H9 (cell line): ENCODE results near the gene ENPP6. TPM values are rescaled to one million over a fixed set of nuclear protein-coding genes. Genes with fewer than 3 reads are reported as not detected.

Source experiments
- DNase-seq: peaks from one replicate; pipeline ENCODE4 v3.0.0-alpha.2; 2017
- H2AFZ ChIP-seq: one replicate; pipeline ENCODE4 v1.6.1; 2013; ENCODE audit warnings: mild to moderate bottlenecking, low read length, control low read depth, moderate library complexity
- H2AK5ac ChIP-seq: 2 replicates; pipeline ENCODE4 v1.6.1; 2013; ENCODE audit warnings: low read length, control low read depth, mixed read lengths; ENCODE audit not compliant: insufficient read length
- H2BK120ac ChIP-seq: one replicate; pipeline ENCODE4 v1.6.1; 2013; ENCODE audit warnings: low read depth, mild to moderate bottlenecking, low read length, control low read depth, inconsistent platforms; ENCODE audit not compliant: poor library complexity, severe bottlenecking
- H2BK12ac ChIP-seq: 2 replicates; pipeline ENCODE4 v1.6.1; 2013; ENCODE audit warnings: low read length, control low read depth, mixed read lengths, low read depth; ENCODE audit not compliant: insufficient read length
- H2BK15ac ChIP-seq: 2 replicates; pipeline ENCODE4 v1.6.1; 2013; ENCODE audit warnings: low read depth, low read length, control low read depth
- H2BK20ac ChIP-seq: one replicate; pipeline ENCODE4 v1.6.1; 2013; ENCODE audit warnings: low read depth, mild to moderate bottlenecking, low read length, control low read depth, inconsistent platforms; ENCODE audit not compliant: poor library complexity, severe bottlenecking
- H2BK5ac ChIP-seq: 2 replicates; pipeline ENCODE4 v1.6.1; 2013; ENCODE audit warnings: low read length, control low read depth, mixed read lengths; ENCODE audit not compliant: insufficient read length
- H3K14ac ChIP-seq: 2 replicates; pipeline ENCODE4 v1.6.1; 2013; ENCODE audit warnings: low read length, control low read depth; ENCODE audit not compliant: insufficient read depth
- H3K18ac ChIP-seq: 2 replicates; pipeline ENCODE4 v1.6.1; 2013; ENCODE audit warnings: low read depth, mild to moderate bottlenecking, mixed read lengths, low read length, control low read depth; ENCODE audit not compliant: insufficient read length
- H3K23ac ChIP-seq: 2 replicates; pipeline ENCODE4 v1.6.1; 2013; ENCODE audit warnings: low read length, control low read depth, mixed read lengths, low read depth; ENCODE audit not compliant: insufficient read length
- H3K23me2 ChIP-seq: 2 replicates; pipeline ENCODE4 v1.6.1; 2013; ENCODE audit warnings: low read depth, mild to moderate bottlenecking, mixed read lengths, low read length, control low read depth; ENCODE audit not compliant: insufficient read length, poor library complexity, severe bottlenecking
- H3K27ac ChIP-seq: 2 replicates; pipeline ENCODE4 v1.5.1; 2013; ENCODE audit warnings: low read length, control low read depth, mixed read lengths, low read depth; ENCODE audit not compliant: insufficient read length
- H3K27me3 ChIP-seq: 2 replicates; pipeline ENCODE4 v1.6.1; 2013; ENCODE audit warnings: low read length, control low read depth, inconsistent platforms; ENCODE audit not compliant: insufficient read depth
- H3K4ac ChIP-seq: 2 replicates; pipeline ENCODE4 v1.6.1; 2013; ENCODE audit warnings: low read depth, mild to moderate bottlenecking, control low read depth, inconsistent platforms, low read length, moderate library complexity
- H3K4me1 ChIP-seq: 2 replicates; pipeline ENCODE4 v1.6.1; 2013; ENCODE audit warnings: low read length, control low read depth, inconsistent platforms; ENCODE audit not compliant: insufficient read depth
- H3K4me2 ChIP-seq: 2 replicates; pipeline ENCODE4 v1.6.1; 2013; ENCODE audit warnings: low read length, control low read depth, mixed read lengths; ENCODE audit not compliant: insufficient read length, insufficient read depth
- H3K56ac ChIP-seq: 2 replicates; pipeline ENCODE4 v1.6.1; 2013; ENCODE audit warnings: low read depth, mild to moderate bottlenecking, mixed read lengths, low read length, control low read depth; ENCODE audit not compliant: insufficient read length
- H3K79me1 ChIP-seq: 2 replicates; pipeline ENCODE4 v1.6.1; 2013; ENCODE audit warnings: low read depth, mild to moderate bottlenecking, moderate library complexity, low read length, control low read depth, inconsistent platforms; ENCODE audit not compliant: insufficient read depth, poor library complexity, severe bottlenecking
- H3K79me2 ChIP-seq: 2 replicates; pipeline ENCODE4 v1.6.1; 2013; ENCODE audit warnings: low read length, control low read depth, inconsistent platforms; ENCODE audit not compliant: insufficient read depth
- H3K9ac ChIP-seq: 2 replicates; pipeline ENCODE4 v1.6.1; 2013; ENCODE audit warnings: low read length, control low read depth, mixed read lengths; ENCODE audit not compliant: insufficient read length; ENCODE audit errors: extremely low read depth
- H3K9me3 ChIP-seq: one replicate; pipeline ENCODE4 v1.6.1; 2013; ENCODE audit warnings: low read depth, low read length, inconsistent platforms; ENCODE audit not compliant: control insufficient read depth
- H3T11ph ChIP-seq: one replicate; pipeline ENCODE4 v1.6.1; 2013; ENCODE audit warnings: mild to moderate bottlenecking, low read length, control low read depth, inconsistent platforms
- H4K20me1 ChIP-seq: one replicate; pipeline ENCODE4 v1.6.1; 2013; ENCODE audit not compliant: control insufficient read depth, insufficient read length, insufficient read depth
- H4K5ac ChIP-seq: 2 replicates; pipeline ENCODE4 v1.6.1; 2013; ENCODE audit warnings: low read depth, mild to moderate bottlenecking, mixed read lengths, low read length, control low read depth; ENCODE audit not compliant: insufficient read length
- H4K8ac ChIP-seq: replicated peaks from 2 replicates; pipeline ENCODE4 v1.6.1; 2013; ENCODE audit warnings: low read length, control low read depth, mixed read lengths, low read depth; ENCODE audit not compliant: insufficient read length
- H4K91ac ChIP-seq: 2 replicates; pipeline ENCODE4 v1.6.1; 2013; ENCODE audit warnings: low read depth, mild to moderate bottlenecking, moderate library complexity, mixed read lengths, low read length, control low read depth; ENCODE audit not compliant: insufficient read length
- H3K27ac Mint-ChIP-seq, 3 experiments: 2 replicates in 2 of 3; 3 replicates in 1 of 3; pipeline ENCODE4 v1.8.0; 2020 to 2021; ENCODE audit warnings: mixed read lengths in 3 of 3, mild to moderate bottlenecking in 1 of 3, moderate library complexity in 1 of 3
- H3K27me3 Mint-ChIP-seq: 2 replicates; pipeline ENCODE4 v1.8.0; 2021; ENCODE audit warnings: low read depth, mild to moderate bottlenecking, moderate library complexity, mixed read lengths
- H3K36me3 Mint-ChIP-seq, 3 experiments: 2 replicates in 2 of 3; 3 replicates in 1 of 3; pipeline ENCODE4 v1.8.0; 2020 to 2021; ENCODE audit warnings: low read depth in 3 of 3, mixed read lengths in 3 of 3; ENCODE audit not compliant: insufficient read depth in 1 of 3
- H3K4me1 Mint-ChIP-seq, 2 experiments: 2 replicates each; pipeline ENCODE4 v1.8.0; 2020; ENCODE audit warnings: mixed read lengths in 2 of 2
- H3K4me3 Mint-ChIP-seq, 2 experiments: 2 replicates in 1 of 2; 3 replicates in 1 of 2; pipeline ENCODE4 v1.8.0; 2020 to 2021; ENCODE audit warnings: mild to moderate bottlenecking in 2 of 2, mixed read lengths in 2 of 2, moderate library complexity in 1 of 2
- H3K9me3 Mint-ChIP-seq, 2 experiments: 2 replicates in 1 of 2; 3 replicates in 1 of 2; pipeline ENCODE4 v1.8.0; 2020; ENCODE audit warnings: mild to moderate bottlenecking in 2 of 2, mixed read lengths in 2 of 2, moderate library complexity in 1 of 2
- WGBS: extraction: QIAGEN DNeasy Blood & Tissue Kit; methylation state at CpG from one replicate; pipeline ENCODE4 v1.1.7; 2013; ENCODE audit warnings: missing lambda C conversion rate, low lambda C conversion rate, mixed read lengths; ENCODE audit not compliant: insufficient read length; ENCODE audit errors: extremely low coverage; 5-methylcytosine and 5-hydroxymethylcytosine counted together
- total RNA-seq: library from RNA; stranded (reverse); gene quantifications from 2 replicates; pipeline ENCODE4 v1.2.1, GENCODE V29; 2021
- TF ChIP-seq, protein P1 (sequence below): fragments of 200-600 bp; sonication (generic); conservative IDR thresholded peaks from 3 replicates; pipeline ENCODE4 v1.8.0; 2021; ENCODE audit warnings: antibody characterized with exemption, mild to moderate bottlenecking

Gene ENPP6
- total RNA-seq, 1 experiment from 2014 or later: not detected

- Mint-ChIP-seq H3K27me3 (peaks cover 10% of the 10 kb centered on the region), H3K4me1 (peaks cover 25 to 29% of the 10 kb centered on the region in 2 experiments), H3K9me3 (peaks cover 0 to 13% of the 10 kb centered on the region in 2 experiments; a peak in 4 of 5 replicates), H3K27ac (no peak overlapping the region), H3K36me3 (peaks cover 0 to 26% (median 3%) of the 10 kb centered on the region in 3 experiments; a peak in 4 of 7 replicates), H3K4me3 (no peak overlapping the region)
- no peak overlapping the region for H3K14ac ChIP-seq
- H3K23me2 ChIP-seq: no peaks in the 10 kb centered on the region
- no peaks in the 10 kb centered on the region for H3K79me1 ChIP-seq
- H3K27ac ChIP-seq: no peak overlapping the region
- no peaks in the 10 kb centered on the region for H3K9me3 ChIP-seq
- H2AK5ac ChIP-seq: no peak overlapping the region
- H3K23ac ChIP-seq: no peak overlapping the region
- H2BK120ac ChIP-seq: no peak overlapping the region
- H3K18ac ChIP-seq: no peak overlapping the region
- H2BK15ac ChIP-seq: no peak overlapping the region
- no peak overlapping the region for H3T11ph ChIP-seq
- H3K79me2 ChIP-seq: no peaks in the 10 kb centered on the region
- no peaks in the 10 kb centered on the region for H3K4me1 ChIP-seq
- peaks cover 3% of the 10 kb centered on the region; the same call in 1 of the 2 replicates for H3K27me3 ChIP-seq
- no peak overlapping the region for H4K91ac ChIP-seq
- no peak overlapping the region for H2BK12ac ChIP-seq
- H2BK20ac ChIP-seq: no peak overlapping the region
- WGBS: no CpG with 5 or more reads among the region's 14 CpGs
- no peak overlapping the region for H2AFZ ChIP-seq
- H4K20me1 ChIP-seq: no peaks in the 10 kb centered on the region
- H4K5ac ChIP-seq: no peak overlapping the region
- no peak overlapping the region for H3K56ac ChIP-seq
- no peak overlapping the region for H2BK5ac ChIP-seq
- H4K8ac ChIP-seq: no peak overlapping the region
- TF ChIP-seq, protein P1, sequence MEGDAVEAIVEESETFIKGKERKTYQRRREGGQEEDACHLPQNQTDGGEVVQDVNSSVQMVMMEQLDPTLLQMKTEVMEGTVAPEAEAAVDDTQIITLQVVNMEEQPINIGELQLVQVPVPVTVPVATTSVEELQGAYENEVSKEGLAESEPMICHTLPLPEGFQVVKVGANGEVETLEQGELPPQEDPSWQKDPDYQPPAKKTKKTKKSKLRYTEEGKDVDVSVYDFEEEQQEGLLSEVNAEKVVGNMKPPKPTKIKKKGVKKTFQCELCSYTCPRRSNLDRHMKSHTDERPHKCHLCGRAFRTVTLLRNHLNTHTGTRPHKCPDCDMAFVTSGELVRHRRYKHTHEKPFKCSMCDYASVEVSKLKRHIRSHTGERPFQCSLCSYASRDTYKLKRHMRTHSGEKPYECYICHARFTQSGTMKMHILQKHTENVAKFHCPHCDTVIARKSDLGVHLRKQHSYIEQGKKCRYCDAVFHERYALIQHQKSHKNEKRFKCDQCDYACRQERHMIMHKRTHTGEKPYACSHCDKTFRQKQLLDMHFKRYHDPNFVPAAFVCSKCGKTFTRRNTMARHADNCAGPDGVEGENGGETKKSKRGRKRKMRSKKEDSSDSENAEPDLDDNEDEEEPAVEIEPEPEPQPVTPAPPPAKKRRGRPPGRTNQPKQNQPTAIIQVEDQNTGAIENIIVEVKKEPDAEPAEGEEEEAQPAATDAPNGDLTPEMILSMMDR: no peak
- no peak for DNase-seq
- H3K4ac ChIP-seq: no peak overlapping the region
- no peak overlapping the region for H3K4me2 ChIP-seq
- no peak overlapping the region for H3K9ac ChIP-seq
Measured at GRCh38 chr4:184205243-184205642, 12.4 kb downstream of the ENPP6 start.
